ENCODE data around the gene BORCS6.
A peak's percentile ranks its signal among the peaks of the same experiment; 100 is the strongest.

The BORCS6 gene

GRCh38 chr17:8210761-8211458 is 20.9 kb upstream of the BORCS6 start:
- DNase-seq: no peak

GRCh38 chr17:8209907-8210760 is 20.2 kb upstream of the BORCS6 start, which contains the start of gene AURKB:
AURKB (minus strand) TSS chr17:8210575; CDS start chr17:8210224, 351 bp downstream.
- DNase-seq: peak; percentile 91

GRCh38 chr17:8206536-8206935 is 16.6 kb upstream of the BORCS6 start:
- no peak for DNase-seq

- DNase-seq: no peak
Observed at GRCh38 chr17:8204761-8205555, 15.0 kb upstream of the BORCS6 start.

- peak; percentile 97 for DNase-seq
Observed at GRCh38 chr17:8192070-8192815, 2.3 kb upstream of the BORCS6 start.

GRCh38 chr17:8190506-8190905 is 526 bp upstream of the BORCS6 start:
- no peak for DNase-seq

GRCh38 chr17:8189041-8189710 is 804 bp downstream of the BORCS6 start:
- DNase-seq: no peak

GRCh38 chr17:8188263-8188839 is 1.6 kb downstream of the BORCS6 start:
- DNase-seq: no peak

GRCh38 chr17:8187517-8188262 is 2.3 kb downstream of the BORCS6 start:
- DNase-seq: peak; percentile 91

GRCh38 chr17:8186787-8187516 is 3.0 kb downstream of the BORCS6 start:
- DNase-seq: peak; percentile 93

GRCh38 chr17:8186446-8186786 is 3.6 kb downstream of the BORCS6 start:
- no peak for DNase-seq

GRCh38 chr17:8185582-8186445 is 4.2 kb downstream of the BORCS6 start:
- DNase-seq: peak; percentile 80

GRCh38 chr17:8176998-8177731 is 12.8 kb downstream of the BORCS6 start:
- no peak for DNase-seq

GRCh38 chr17:8176197-8176940 is 13.6 kb downstream of the BORCS6 start, which contains the start of gene TMEM107:
TMEM107 (minus strand) TSS chr17:8176380; CDS start chr17:8176286, 94 bp downstream.
- DNase-seq: peak; percentile 76

GRCh38 chr17:8175795-8176196 is 14.2 kb downstream of the BORCS6 start:
- DNase-seq: no peak

GRCh38 chr17:8173871-8174322 is 16.1 kb downstream of the BORCS6 start:
- no peak for DNase-seq
